OCI-LY7 (cell line): Measurements from ENCODE around the gene CCDC83.

Experiments
- CTCF ChIP-seq: fragments of 200-600 bp; sonication (generic); conservative IDR thresholded peaks from 2 replicates; pipeline ENCODE4 v1.5.1; 2014; ENCODE audit warnings: mild to moderate bottlenecking, antibody characterized with exemption, low read length, moderate library complexity, mixed read lengths
- EZH2phosphoT487 ChIP-seq: fragments of 200-600 bp; sonication (generic); IDR thresholded peaks from 2 replicates; pipeline ENCODE4 v1.6.1; 2018; ENCODE audit warnings: low read depth, borderline replicate concordance, mild to moderate bottlenecking, mixed run types, antibody characterized with exemption, low read length, moderate library complexity, mixed read lengths

GRCh38 chr11:85889676-85890579 is 34.7 kb downstream of the CCDC83 start:
- TF ChIP-seq CTCF = no peak
- no peak for TF ChIP-seq EZH2phosphoT487
